HG02981 (cell line): ENCODE results near the gene GPR52.
"Not testable (repeated sequence)": the region's sequence is repeated elsewhere in the genome, so short reads cannot be mapped to it uniquely, and the experiment has no call there.

ENCODE experiments used
- ATAC-seq: cut with Tn5 transposase; IDR thresholded peaks from one replicate; pipeline ENCODE4 v1.9.1; 2021; ENCODE audit warnings: mild to moderate bottlenecking, moderate library complexity; ENCODE audit not compliant: unreplicated experiment

The GPR52 gene

DNA sequence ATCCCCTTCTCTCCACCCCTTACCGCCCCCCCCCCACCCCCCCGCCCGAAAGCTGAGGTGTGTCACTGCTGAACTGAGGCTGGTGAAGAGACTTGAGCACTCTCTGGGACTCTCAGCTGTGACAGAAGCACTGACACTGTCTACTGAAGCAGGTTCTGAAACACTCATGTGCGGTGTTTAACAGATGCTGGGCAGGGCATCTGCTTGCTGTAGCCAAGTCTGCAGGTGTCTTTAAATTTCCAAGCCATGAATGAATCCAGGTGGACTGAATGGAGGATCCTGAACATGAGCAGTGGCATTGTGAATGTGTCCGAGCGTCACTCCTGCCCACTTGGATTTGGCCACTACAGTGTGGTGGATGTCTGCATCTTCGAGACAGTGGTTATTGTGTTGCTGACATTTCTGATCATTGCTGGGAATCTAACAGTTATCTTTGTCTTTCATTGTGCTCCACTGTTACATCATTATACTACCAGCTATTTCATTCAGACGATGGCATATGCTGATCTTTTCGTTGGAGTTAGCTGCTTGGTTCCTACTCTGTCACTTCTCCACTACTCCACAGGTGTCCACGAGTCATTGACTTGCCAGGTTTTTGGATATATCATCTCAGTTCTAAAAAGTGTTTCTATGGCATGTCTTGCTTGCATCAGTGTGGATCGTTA lies at the start of gene GPR52:
TSS of gene GPR52 (plus strand) at position 99 of the 665 bp plus-strand sequence. CDS start at position 247, 148 bp downstream.
- ATAC-seq: no peak

DNA sequence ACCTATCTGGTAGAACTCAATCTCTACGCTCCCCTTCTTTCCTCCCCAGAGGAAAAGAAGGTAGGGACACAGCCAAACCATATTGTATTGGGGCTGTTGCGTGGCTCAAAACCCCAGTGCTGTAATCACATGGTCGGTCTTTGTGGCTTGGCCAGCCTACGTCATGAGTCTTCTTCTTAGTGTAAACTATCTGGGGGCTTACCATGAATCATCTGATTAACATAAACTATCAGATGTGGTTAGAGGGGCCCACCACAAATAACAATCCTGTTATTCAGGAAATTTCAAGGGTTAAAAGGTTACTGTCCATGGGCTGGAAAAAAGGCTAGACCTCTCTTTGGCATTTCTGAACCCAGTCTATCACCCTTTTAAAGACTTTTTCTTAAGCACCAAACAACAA lies 49.5 kb upstream of the GPR52 start:
- no peak for ATAC-seq

- ATAC-seq: no peak
Observed at GRCh38 chr1:174399211-174399610, 48.6 kb upstream of the GPR52 start.

GRCh38 chr1:174401075-174401474 lies 46.7 kb upstream of the GPR52 start:
- ATAC-seq: no peak

DNA sequence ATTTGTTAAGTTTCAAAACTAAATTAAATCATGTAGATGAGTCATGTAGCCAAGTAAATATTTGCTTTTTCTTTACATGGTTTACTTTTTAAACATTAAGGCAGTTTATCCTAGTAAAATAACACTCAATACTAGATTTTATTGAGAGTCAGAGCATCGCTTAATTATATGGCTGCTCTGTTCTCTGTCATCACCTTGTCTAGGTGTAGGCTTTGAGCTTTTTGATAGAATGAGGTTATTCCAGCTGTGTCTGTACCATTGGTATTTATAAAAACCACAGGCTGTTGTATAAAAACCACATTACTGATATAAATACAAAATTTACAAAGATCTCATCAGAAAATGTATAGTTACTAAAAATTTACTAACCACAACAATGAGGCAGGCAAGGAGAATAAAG lies 42.5 kb upstream of the GPR52 start:
- no peak for ATAC-seq

GRCh38 chr1:174406421-174406820 lies 41.3 kb upstream of the GPR52 start:
- ATAC-seq: no peak

DNA sequence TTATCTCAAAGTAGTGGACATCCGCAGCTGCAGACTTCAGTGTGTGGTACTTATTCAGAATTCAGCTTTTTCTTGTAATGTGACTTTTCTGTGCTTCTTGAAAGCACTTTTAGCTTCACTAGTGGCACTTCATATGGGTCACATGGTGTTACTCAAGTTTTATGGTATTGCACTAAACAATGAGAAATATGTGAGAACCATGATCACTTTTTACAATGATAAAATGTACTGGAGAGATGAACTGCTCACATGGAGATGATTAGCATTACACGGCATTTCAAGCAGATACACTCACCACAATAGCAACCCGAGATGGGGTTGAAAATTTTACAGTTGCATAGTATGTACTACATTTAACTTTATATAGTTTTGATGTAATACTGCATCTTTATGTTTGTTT lies 40.1 kb upstream of the GPR52 start:
- ATAC-seq: no peak

DNA sequence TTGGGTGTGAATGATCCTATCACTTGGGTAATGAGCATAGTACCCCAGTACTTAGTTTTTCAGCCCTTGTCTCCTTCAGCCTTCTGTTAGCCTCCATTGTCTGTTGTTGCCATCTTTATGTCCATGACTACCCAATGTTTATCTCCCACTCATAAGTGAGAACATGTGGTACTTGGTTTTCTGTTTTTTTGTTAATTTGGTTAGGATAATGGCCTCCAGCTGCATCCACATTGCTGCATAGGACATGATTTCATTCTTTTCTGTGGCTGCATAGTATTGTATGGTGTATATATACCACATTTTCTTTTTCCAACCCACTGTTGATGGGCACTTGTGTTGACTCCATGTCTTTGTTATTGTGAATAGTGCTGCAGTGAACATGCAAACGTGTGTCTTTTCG lies 39.6 kb upstream of the GPR52 start:
- ATAC-seq: no peak

DNA sequence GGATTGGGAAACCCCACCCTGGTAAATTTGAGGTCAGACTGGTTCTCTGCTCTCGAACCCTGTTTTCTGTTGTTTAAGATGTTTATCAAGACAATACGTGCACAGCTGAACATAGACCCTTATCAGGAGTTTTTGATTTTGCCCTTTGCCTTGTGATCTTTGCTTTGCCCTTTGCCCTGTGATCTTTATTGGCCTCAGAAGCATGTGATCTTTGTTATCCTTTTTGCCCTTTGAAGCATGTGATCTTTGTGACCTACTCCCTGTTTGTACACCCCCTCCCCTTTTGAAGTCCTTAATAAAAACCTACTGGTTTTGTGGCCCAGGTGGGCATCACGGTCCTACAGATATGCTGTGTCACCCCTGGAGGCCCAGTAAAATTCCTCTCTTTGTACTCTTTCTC lies 38.0 kb upstream of the GPR52 start:
- not testable (repeated sequence) for ATAC-seq

GRCh38 chr1:174413632-174414031 lies 34.1 kb upstream of the GPR52 start:
- ATAC-seq: no peak

DNA sequence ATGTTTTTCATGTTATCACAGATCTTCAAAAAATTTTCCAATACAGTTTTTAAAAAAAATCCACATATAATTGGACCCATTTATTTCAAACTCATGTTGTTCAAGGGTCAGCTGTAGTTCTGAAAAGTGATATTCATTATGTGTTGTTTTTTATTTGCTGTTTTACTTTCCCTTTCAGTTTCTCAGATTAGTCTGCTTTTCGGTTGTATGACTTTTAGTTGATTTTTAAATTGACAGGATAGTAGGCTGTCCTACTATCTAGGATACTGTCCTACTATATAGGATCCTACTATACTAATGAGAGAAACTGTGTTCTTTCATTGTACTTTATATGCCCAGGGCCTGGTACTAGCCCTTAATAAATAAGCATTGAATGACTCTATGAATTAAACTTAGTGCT lies 33.6 kb upstream of the GPR52 start:
- no peak for ATAC-seq

GRCh38 chr1:174415506-174415905 lies 32.3 kb upstream of the GPR52 start:
- ATAC-seq: no peak

- no peak for ATAC-seq
Observed at GRCh38 chr1:174417921-174418320, 29.8 kb upstream of the GPR52 start.

GRCh38 chr1:174425121-174425520 lies 22.6 kb upstream of the GPR52 start:
- no peak for ATAC-seq

DNA sequence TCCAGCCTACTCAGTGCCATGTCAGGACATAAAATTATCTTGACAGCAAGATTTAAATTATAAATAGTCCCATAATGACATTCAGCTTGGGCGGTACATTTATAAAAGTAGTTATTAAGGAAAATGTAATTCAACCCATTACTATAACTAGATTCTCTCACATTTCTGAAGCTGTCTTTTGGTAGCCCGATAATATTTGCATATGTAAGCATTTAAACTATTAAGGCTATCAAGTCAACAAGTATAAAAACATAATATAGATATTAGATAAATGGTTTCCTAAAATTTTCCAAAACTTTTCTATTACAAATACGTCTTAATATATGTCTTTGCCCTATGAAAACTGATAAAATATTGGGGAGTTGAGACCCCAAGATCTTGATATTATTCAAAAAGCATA lies 21.6 kb upstream of the GPR52 start:
- no peak for ATAC-seq

DNA sequence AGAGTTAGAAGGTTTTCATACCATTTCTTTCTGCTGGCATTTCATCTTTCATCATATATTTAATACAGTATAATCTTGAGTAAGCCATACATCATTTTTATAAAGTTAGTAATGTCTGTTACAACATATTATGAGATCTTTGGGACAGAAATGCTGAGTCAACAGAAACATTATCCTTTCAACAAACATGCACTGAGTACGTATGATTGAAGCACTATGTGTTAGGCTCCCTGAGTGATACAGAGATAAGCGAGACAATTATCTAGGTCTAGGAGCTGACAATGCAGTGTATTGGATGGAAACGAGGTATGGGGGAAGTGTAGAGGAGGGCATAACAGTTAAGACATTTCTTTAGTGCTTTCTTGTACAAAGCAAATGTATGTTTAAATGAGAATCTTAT lies 19.7 kb upstream of the GPR52 start:
- ATAC-seq: no peak

- ATAC-seq: no peak
Observed at GRCh38 chr1:174428739-174429138, 19.0 kb upstream of the GPR52 start.

GRCh38 chr1:174433451-174433850 lies 14.3 kb upstream of the GPR52 start:
- ATAC-seq: no peak

DNA sequence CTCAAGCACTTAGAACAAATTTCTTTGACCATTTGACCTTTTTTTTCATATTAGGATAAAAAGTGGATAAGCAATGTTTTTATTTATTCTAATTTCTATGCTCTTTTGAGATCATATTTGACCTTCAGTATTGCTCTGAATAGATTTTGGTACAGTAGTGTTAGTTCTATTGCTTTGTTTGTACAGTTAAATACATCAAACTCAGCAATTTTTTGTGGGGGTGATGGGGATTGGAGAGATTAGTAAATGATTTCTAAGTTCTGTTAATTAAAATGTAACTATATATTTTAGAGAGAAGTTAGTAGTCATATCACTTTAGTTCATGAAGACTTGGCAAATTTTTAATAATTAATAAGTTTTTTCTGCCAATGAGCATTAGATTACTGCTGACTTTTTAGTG lies 2.4 kb upstream of the GPR52 start:
- no peak for ATAC-seq

- no peak for ATAC-seq
Observed at GRCh38 chr1:174445817-174446216, 1.9 kb upstream of the GPR52 start.

DNA sequence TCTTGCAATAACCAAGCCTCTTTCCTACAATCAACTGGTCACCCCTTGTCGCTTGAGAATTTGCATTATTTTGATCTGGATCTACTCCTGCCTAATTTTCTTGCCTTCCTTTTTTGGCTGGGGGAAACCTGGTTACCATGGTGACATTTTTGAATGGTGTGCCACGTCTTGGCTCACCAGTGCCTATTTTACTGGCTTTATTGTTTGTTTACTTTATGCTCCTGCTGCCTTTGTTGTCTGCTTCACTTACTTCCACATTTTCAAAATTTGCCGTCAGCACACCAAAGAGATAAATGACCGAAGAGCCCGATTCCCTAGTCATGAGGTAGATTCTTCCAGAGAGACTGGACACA lies 743 bp downstream of the GPR52 start:
- ATAC-seq: no peak

GRCh38 chr1:174448974-174449373 lies 1.2 kb downstream of the GPR52 start:
- no peak for ATAC-seq

DNA sequence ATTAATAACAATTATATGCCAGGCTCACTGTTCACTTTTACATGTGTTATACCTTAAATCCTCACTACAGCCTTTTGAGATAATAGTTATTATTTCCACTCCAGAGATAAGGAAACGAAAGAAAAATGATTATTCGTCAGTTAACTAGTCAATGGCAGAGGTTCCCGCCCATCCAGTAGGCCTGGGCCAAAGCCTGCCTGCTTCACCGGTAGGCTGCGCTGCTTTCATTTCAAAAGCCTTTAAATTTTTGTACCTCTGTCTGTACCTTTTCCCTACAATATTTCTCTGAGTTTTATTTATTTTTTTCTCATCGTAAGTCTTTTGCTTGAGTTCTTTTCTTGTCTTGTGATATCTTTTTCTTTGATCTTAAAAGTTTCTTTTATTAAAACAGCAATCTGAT lies 3.6 kb downstream of the GPR52 start:
- ATAC-seq: no peak
